HUES64 (cell line): Measurements from ENCODE around the gene SEMA4B. TPM values are rescaled to one million over a fixed set of nuclear protein-coding genes. Genes with fewer than 3 reads are reported as not detected.

Source experiments
- H3K27ac ChIP-seq: 2 replicates; pipeline ENCODE4 v1.7.0; 2013; ENCODE audit warnings: low read depth, low read length, inconsistent platforms
- H3K27me3 ChIP-seq: 2 replicates; pipeline ENCODE4 v1.6.1; 2013; ENCODE audit warnings: mild to moderate bottlenecking, low read length; ENCODE audit not compliant: insufficient read depth
- H3K36me3 ChIP-seq: 2 replicates; pipeline ENCODE4 v1.6.1; 2013; ENCODE audit warnings: mild to moderate bottlenecking, low read length; ENCODE audit not compliant: insufficient read depth
- H3K4me1 ChIP-seq: 2 replicates; pipeline ENCODE4 v1.6.1; 2013; ENCODE audit warnings: mild to moderate bottlenecking, low read length, moderate library complexity; ENCODE audit not compliant: insufficient read depth
- H3K4me3 ChIP-seq: 2 replicates; pipeline ENCODE4 v1.5.1; 2013; ENCODE audit warnings: mild to moderate bottlenecking, low read length, moderate library complexity
- H3K9ac ChIP-seq: 2 replicates; pipeline ENCODE4 v1.6.1; 2013; ENCODE audit warnings: mild to moderate bottlenecking, low read depth, low read length
- H3K9me3 ChIP-seq: 2 replicates; pipeline ENCODE4 v1.6.1; 2013; ENCODE audit warnings: low read depth, low read length; ENCODE audit not compliant: insufficient read depth
- WGBS: fragments of 150-250, 120-280 bp; methylation state at CpG from one replicate; pipeline ENCODE4 v1.1.7; 2013; ENCODE audit warnings: missing lambda C conversion rate; 5-methylcytosine and 5-hydroxymethylcytosine counted together
- polyA plus RNA-seq, 2 experiments: library from polyadenylated mRNA; stranded (reverse); fragments of 50-300 nt; gene quantifications; one replicate each; pipeline ENCODE4 v1.2.3, GENCODE V29; 2013

The SEMA4B gene, protein sequence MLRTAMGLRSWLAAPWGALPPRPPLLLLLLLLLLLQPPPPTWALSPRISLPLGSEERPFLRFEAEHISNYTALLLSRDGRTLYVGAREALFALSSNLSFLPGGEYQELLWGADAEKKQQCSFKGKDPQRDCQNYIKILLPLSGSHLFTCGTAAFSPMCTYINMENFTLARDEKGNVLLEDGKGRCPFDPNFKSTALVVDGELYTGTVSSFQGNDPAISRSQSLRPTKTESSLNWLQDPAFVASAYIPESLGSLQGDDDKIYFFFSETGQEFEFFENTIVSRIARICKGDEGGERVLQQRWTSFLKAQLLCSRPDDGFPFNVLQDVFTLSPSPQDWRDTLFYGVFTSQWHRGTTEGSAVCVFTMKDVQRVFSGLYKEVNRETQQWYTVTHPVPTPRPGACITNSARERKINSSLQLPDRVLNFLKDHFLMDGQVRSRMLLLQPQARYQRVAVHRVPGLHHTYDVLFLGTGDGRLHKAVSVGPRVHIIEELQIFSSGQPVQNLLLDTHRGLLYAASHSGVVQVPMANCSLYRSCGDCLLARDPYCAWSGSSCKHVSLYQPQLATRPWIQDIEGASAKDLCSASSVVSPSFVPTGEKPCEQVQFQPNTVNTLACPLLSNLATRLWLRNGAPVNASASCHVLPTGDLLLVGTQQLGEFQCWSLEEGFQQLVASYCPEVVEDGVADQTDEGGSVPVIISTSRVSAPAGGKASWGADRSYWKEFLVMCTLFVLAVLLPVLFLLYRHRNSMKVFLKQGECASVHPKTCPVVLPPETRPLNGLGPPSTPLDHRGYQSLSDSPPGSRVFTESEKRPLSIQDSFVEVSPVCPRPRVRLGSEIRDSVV
- polyA plus RNA-seq (2013, experiment 1 of 2), result 25.2 TPM
- polyA plus RNA-seq (2013, experiment 2 of 2), result 29.0 TPM

DNA sequence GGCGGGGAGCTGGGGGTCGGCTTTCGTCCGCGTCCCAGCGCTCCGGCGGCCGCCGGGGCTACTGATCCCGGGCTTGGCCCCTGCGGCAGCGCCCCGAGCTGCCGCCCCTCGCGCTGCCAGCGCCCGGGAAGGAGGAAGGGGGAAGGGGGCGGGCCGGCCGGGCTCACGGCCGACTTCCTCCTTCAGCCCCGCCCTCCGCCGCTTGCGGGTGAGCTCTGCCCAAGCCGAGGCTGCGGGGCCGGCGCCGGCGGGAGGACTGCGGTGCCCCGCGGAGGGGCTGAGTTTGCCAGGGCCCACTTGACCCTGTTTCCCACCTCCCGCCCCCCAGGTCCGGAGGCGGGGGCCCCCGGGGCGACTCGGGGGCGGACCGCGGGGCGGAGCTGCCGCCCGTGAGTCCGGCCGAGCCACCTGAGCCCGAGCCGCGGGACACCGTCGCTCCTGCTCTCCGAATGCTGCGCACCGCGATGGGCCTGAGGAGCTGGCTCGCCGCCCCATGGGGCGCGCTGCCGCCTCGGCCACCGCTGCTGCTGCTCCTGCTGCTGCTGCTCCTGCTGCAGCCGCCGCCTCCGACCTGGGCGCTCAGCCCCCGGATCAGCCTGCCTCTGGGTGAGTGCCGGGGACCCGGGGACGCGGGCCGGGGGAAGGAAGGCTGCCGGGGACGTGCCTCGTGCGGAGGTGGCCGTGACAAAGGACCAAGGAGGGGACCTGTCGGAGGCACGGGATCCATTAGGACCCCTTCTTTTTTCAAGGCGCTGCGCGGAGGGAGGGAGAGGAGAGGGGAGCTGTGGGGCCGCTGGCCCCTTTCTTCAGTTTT lies at the start of gene SEMA4B:
SEMA4B (plus strand) TSS at position 201 of the 814 bp plus-strand sequence; CDS start at position 450, 249 bp downstream.
- no peaks in the 10 kb centered on the region for H3K9me3 ChIP-seq
- H3K27me3 ChIP-seq, result no peaks in the 10 kb centered on the region
- peak within 1 kb of the TSS; percentile 77 for H3K27ac ChIP-seq
- WGBS, result under 1% methylated on average over 88 of the region's 88 CpGs
- H3K36me3 ChIP-seq, result no peaks in the 10 kb centered on the region
- H3K4me1 ChIP-seq, result peaks cover 14% of the 10 kb centered on the region
- peak within 1 kb of the TSS; percentile 87 for H3K9ac ChIP-seq
- peak within 1 kb of the TSS; percentile 93 for H3K4me3 ChIP-seq

DNA sequence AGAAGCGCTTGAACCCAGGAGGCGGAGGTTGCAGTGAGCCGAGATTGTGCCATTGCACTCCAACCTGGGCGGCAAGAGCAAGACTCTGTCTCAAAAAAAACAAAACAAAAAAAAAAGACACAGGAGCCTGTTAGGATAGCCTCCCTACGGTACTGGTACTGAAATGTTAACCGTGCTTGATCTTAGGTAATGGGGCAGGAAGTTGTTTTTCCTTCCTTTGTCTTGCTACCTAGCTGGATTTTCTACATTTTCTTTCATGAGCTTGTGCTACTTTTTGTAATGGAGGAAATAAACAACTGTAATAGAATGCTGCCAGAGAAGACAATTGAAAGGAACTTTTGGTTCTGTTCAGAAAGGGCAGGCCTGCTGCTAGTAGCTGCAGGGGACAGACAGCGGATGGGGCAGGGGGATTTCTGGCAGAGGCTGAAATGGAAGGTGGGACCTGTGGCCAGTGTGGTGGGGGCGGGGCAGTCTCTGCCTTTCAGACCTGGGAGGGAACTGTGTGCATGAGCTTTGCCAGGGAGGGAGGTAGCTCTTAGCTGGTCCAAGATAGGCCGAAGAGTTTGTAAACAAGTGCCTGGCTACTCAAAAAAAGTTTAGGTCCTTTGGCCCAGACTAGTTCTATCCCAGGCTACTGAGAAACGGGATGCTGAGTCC lies 49.0 kb upstream of the SEMA4B start:
- peak overlapping the region; percentile 18; the same call in 1 of the 2 replicates for H3K9ac ChIP-seq
- H3K4me1 ChIP-seq, result peaks cover 26% of the 10 kb centered on the region
- H3K27ac ChIP-seq, result peak overlapping the region; percentile 60
- H3K4me3 ChIP-seq, result no peak overlapping the region
- 31% methylated on average over 9 of the region's 10 CpGs for WGBS
- H3K36me3 ChIP-seq, result no peaks in the 10 kb centered on the region
- H3K27me3 ChIP-seq, result peaks cover 7% of the 10 kb centered on the region
- H3K9me3 ChIP-seq, result no peaks in the 10 kb centered on the region

DNA sequence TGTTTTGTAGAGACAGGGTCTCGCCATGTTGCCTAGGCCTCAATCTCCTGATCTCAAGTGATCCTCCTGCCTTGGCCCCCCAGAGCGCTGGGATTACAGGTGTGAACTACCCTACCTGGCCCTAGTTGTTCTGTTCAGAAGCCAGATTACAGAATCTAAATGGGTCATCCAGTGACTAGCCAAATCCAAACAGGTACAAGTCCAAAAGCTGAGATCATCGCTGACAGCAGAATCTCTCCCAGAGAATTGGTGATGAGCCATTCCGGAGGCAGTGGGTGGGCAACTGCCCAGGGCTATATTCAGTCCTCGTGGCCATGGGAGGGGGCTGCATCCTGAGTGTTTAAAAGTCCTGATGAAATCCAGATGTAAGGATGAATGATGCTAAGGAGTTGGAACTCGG lies 47.5 kb upstream of the SEMA4B start:
- H3K27ac ChIP-seq, result no peak overlapping the region
- no peaks in the 10 kb centered on the region for H3K9me3 ChIP-seq
- H3K27me3 ChIP-seq, result peaks cover 7% of the 10 kb centered on the region
- no peak overlapping the region for H3K9ac ChIP-seq
- H3K4me3 ChIP-seq, result no peak overlapping the region
- H3K36me3 ChIP-seq, result no peaks in the 10 kb centered on the region
- H3K4me1 ChIP-seq, result peaks cover 26% of the 10 kb centered on the region
- WGBS, result 92% methylated on average over 6 of the region's 6 CpGs

DNA sequence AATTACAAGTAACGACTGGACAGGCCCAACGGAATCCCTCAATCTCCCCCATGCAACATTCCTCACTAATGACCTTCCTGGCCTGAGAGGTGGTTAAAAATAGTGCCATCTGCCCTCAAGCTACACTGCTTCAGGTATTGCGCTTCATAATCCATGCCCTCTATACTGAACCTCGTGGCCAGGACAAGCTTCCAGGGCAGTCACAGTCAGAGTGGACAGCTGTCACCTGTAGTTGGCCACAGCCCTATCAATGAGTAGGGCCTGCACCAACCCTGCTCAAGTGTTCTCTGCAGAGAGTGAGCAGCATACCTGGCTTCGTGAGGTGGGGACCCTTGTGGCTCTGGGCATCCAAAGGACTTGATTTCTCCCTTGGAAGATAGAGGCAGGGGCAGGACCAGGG lies 46.9 kb upstream of the SEMA4B start:
- peaks cover 22% of the 10 kb centered on the region for H3K4me1 ChIP-seq
- no peaks in the 10 kb centered on the region for H3K36me3 ChIP-seq
- H3K27ac ChIP-seq, result no peak overlapping the region
- H3K9me3 ChIP-seq, result no peaks in the 10 kb centered on the region
- no peak overlapping the region for H3K4me3 ChIP-seq
- H3K9ac ChIP-seq, result no peak overlapping the region
- 91% methylated on average over 5 of the region's 5 CpGs for WGBS
- H3K27me3 ChIP-seq, result peaks cover 3% of the 10 kb centered on the region; the same call in 1 of the 2 replicates

DNA sequence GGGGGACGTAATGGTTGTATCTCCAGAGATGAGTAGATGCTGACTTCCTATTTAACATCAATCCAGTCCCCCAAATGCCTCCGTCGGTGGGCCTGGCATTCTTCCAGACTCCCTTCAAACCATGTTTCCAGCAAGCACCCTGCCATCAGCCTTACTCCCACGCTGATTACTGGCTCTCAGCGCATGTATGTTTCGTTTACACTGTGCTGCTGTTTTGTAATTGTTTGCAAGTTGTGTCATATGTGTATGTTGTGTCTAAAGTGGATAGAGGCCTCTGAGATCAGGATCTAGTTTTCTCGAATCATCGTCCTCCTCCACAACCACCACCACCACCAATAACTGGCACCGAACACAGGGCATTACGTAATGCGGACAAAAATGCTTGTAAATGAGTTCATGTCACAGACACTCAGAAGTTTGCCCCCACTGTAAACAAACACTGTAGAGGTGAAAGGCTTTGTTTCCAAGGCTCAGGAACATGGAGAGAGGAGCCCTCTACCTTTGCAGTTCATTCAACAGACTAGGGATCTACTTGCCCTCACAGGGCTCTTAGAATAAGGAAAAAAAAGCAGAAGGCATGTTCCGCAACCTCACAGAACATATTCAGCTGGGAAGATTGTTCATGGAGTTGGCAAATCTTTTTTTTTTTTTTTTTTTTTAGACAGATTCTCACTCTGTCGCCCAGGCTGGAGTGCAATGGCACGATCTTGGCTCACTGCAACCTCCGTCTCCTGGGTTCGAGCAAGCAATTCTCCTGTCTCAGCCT lies 46.1 kb upstream of the SEMA4B start:
- Histone ChIP-seq H3K4me1 (peaks cover 18% of the 10 kb centered on the region), H3K9ac (no peak overlapping the region)
- 96% methylated on average over 16 of the region's 16 CpGs for WGBS

DNA sequence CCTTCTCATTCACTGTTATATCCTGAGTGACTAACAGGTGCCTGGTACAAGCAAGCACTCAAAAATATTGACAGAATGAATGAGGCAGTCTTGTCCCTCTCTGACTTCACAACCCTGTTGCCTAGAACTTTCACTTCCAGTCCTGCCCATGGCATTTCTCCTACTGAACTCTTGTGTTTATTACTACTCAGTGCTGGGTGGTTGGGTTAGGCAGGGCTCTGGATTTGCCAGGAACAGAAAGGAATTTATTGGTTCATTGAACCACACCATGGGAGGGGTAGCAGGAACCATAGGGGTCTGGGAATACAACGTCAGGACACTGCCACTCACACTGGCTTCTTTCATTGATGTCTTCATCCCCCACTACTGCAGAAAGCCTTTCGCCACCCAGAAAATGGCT lies 41.9 kb upstream of the SEMA4B start:
- H3K4me1 ChIP-seq, result peaks cover 11% of the 10 kb centered on the region; the same call in 1 of the 2 replicates
- no peaks in the 10 kb centered on the region for H3K36me3 ChIP-seq
- H3K4me3 ChIP-seq, result no peak overlapping the region
- no peak overlapping the region for H3K9ac ChIP-seq
- H3K27ac ChIP-seq, result no peak overlapping the region
- H3K27me3 ChIP-seq, result no peaks in the 10 kb centered on the region
- no peaks in the 10 kb centered on the region for H3K9me3 ChIP-seq
- WGBS, result 68% methylated on average over 2 of the region's 2 CpGs

More for the DNA sequence above, 46.1 kb upstream of the SEMA4B start:
- no peak overlapping the region for H3K27ac ChIP-seq
- no peaks in the 10 kb centered on the region for H3K36me3 ChIP-seq
- 0 out of 2 replicates have a peak, but pooled peaks cover 2% of the 10 kb centered on the region for H3K27me3 ChIP-seq
- H3K9me3 ChIP-seq, result no peaks in the 10 kb centered on the region
- no peak overlapping the region for H3K4me3 ChIP-seq

DNA sequence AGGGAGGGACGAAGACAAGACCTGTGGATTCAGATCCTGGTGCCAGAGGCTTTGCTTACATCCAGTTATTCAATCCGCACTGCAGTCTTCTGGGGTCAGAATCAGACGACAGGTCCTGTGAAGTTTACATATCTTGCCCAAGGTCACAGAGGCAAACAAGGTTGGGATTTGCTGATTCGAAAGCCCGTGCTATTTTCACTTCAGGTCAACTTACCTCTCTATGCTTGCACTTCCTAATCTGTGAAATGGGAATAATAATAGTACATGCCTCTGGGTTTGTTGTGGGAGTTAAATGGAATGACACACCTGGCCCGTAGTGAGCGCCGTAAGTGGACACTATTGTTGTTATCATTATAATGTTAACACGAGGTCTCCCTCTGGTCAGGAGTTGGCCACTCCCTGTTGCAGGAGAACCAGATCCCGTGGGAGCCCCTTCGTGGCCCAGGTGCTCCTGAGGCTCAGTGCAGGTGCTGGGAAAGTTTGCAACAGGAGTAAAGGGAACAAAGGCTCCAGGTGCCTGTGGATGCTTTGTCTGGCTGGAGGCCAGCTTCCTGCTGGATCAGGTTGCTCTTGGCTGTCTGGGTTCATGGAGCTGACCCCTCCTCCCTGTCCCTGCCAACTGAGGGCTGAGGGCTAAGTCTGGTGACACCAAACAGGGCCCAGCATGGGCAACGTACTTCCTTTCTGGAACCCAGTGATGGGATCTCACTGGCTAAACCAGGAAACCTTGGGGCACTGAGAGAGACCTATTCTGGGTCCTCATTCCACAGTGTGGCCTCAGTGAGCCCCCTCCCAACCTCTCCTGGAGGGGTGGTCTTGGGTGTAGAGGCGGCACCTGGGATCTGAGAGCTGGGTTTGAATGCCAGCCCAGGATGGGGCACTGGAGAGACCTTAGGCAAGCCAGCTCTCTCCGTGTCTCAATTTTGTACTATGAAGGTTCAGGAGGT lies 40.1 kb upstream of the SEMA4B start:
- no peak overlapping the region; the same call in 1 of the 2 replicates for H3K9ac ChIP-seq
- 86% methylated on average over 14 of the region's 14 CpGs for WGBS
- H3K27me3 ChIP-seq, result no peaks in the 10 kb centered on the region
- H3K27ac ChIP-seq, result peak overlapping the region; percentile 28; the same call in 1 of the 2 replicates
- no peak overlapping the region for H3K4me3 ChIP-seq
- H3K9me3 ChIP-seq, result no peaks in the 10 kb centered on the region
- peaks cover 15% of the 10 kb centered on the region; the same call in 1 of the 2 replicates for H3K4me1 ChIP-seq
- no peaks in the 10 kb centered on the region for H3K36me3 ChIP-seq

DNA sequence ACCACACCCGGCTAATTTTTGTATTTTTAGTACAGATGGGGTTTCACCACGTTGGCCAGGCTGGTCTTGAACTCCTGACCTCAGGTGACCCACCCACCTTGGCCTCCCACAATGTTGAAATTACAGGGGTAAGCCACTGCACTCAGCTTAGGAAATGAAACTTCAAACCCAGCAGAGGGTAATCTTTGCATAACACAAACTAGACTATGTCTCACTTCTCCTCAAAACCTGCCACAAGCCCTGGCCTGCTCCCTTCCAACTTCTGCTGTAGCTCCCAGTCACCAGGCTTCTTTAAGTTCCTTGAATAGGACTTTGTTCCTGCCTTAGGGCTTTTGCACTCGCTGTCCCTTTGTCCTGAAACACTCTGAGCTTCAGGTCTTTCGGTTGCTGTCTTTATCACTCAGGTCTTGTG lies 39.2 kb upstream of the SEMA4B start:
- WGBS, result 83% methylated on average over 4 of the region's 4 CpGs
- Histone ChIP-seq H3K27ac (no peak overlapping the region), H3K9ac (no peak overlapping the region), H3K27me3 (no peaks in the 10 kb centered on the region), H3K4me1 (peaks cover 15% of the 10 kb centered on the region; the same call in 1 of the 2 replicates), H3K9me3 (no peaks in the 10 kb centered on the region), H3K36me3 (no peaks in the 10 kb centered on the region), H3K4me3 (no peak overlapping the region)

DNA sequence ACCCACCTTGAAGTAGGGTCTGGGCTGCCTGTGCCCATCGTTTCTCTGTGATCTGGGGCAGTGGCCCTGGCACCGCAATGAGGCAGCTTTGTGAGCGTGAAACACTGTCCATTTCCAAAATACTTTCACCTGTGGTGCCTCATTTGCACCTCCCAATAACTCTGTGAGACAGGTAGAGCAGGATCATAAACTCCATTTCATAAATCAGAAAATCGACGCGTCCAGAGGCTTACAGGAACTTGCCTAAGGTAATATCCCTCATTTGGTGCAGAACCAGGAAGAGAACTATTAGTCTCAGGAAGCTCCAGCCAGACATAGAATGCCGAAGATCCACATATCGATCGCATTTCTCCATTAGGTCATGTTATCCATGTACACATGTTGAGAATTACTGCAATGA lies 38.2 kb upstream of the SEMA4B start:
- 95% methylated on average over 9 of the region's 9 CpGs for WGBS
- H3K4me1 ChIP-seq, result peaks cover 15% of the 10 kb centered on the region; the same call in 1 of the 2 replicates
- H3K4me3 ChIP-seq, result no peak overlapping the region
- no peak overlapping the region for H3K9ac ChIP-seq
- no peaks in the 10 kb centered on the region for H3K36me3 ChIP-seq
- no peaks in the 10 kb centered on the region for H3K27me3 ChIP-seq
- no peaks in the 10 kb centered on the region for H3K9me3 ChIP-seq
- no peak overlapping the region for H3K27ac ChIP-seq
